Epidermal melanocyte (primary cell): ENCODE results near the gene SLIT1.

Experiments
- DNase-seq: peaks from one replicate; pipeline ENCODE4 v3.0.0; 2011; ENCODE audit warnings: low spot score; ENCODE audit not compliant: insufficient read length

Gene SLIT1

GRCh38 chr10:97140049-97140846, 45.5 kb downstream of the SLIT1 start:
- no peak for DNase-seq

GRCh38 chr10:97139651-97140048, 46.1 kb downstream of the SLIT1 start:
- no peak for DNase-seq

DNA sequence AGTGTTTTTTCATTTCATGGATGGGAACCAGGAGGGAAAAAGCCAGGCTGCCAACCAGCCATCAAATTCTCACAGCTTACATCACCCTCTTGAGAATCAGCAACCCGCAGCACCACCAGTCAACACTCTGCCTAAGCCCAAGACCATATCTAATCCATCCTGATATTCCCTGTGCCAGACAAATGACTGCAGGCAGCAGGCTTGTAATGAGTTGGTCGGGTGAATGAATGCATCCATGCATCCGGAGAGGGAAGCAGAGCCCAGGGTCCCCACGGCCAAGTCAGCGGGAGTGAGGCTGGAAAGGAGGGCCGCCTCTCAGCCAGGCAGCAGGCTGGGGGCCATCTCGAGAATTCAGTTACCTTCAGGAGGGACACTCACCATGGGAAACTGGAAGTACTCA, 46.9 kb downstream of the SLIT1 start:
- no peak for DNase-seq

DNA sequence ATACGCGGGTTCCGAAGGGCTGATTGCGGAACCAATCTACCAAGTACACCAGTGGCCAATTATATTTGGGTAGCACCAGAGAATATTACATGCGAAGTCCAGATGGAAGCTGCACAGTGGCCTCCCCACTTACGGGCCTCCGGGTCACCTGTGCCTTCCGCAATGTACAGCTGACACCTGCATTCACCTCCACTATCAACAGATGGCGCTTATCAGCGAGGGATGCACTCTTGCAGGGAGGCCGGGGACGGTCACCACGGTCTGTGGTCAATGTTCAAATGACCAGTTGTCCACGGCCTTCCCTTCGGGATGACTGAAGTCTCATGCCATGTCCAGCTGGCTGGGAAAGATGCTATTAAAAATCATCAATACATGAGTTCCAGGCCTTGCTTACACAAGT, 47.6 kb downstream of the SLIT1 start:
- DNase-seq: no peak

DNA sequence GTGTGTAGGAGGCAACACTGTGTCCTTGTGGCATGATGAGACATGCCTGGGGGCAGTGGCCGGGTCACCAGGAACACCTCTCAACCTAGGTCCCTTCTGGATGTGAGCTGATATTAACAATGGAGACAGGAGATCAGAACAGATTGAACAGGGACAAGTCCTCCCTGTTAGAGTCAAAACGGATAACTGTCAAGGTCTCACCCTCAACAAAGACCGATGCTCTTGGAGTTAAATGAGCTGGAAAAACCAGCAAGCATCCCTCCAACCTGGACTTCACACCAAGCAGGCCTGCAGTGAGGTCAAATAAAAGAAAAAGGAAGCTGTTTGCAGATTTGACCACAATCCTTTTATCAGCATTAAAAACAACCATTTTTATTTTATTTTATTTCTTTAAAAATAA, 49.0 kb downstream of the SLIT1 start:
- no peak for DNase-seq

DNA sequence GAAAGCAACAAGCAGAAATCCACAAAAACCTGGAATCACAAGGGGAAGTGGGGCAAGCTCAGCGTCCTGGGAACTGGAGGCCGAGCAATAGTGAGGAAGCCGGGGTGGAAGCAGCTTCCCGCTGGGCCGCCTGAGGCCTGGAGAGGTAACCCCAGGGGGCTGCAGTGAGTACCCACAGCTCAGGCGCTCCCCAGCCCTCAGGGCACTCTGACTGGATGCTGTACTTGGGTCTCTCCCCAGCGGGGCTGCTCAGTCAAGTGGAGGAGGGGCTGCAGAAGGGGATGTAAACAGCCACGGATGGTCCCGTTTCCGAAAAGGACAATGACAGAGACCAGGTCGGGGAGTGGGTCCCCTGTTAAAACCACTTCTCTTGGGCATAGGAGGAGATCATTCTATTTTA, 50.3 kb downstream of the SLIT1 start:
- no peak for DNase-seq

DNA sequence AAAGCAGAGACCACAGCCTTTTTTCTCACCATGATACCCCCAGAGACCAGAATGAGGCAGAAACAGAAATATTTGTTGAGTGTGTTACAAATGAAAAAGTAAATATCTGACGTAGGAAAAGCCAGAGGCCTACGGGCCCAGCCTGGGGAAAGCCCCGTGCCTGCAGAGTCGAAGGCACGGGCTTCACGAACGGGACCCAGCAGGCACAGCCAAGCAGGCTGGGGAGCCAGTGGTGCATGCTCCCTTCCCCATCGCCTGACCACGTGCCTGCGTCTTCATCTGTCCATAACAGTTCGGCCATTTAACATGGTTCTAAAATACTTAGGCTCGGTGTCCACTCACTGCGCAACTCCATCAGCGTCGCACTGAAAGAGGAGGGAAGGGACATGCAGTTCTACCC, 50.8 kb downstream of the SLIT1 start:
- DNase-seq: no peak

DNA sequence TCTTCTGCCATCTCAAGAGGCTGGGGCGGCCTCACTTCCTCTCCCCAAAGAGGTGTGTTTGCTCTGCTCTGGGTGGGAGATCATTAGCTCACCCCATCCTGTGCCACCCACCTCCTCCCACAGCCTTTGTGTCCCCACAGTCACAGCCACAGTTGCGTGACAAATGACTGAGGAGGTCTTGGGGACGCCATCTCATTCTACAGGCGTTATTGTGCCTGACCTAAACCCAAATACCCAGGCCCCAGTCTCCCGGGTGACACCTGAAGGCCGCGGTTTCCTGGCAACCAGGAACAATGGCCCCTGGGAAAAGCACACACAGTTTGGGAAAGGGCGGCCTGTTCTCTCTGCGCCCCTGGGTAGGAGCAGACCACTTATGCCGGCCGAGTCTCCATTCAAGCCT, 51.6 kb downstream of the SLIT1 start:
- no peak for DNase-seq

DNA sequence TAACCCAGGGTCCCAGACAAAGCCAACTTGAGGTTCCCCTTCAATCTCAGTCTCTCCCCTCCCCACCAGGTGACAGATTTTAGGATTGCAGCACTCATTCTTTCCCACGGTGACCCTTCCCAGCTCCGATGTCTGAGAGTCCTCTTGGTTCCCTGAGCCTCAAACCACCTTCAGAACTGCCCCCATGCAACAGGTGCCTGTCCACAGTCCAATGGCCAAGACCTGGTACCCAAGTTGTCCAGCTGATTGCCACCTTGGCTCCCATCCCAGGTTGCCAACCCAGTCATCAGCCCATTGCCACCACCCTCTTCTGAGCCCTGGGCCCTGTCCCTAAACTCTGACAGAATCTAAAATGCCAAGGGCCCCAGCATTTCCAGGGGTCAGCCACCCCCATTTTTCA, 53.5 kb downstream of the SLIT1 start:
- DNase-seq: no peak

GRCh38 chr10:97131666-97132065, 54.1 kb downstream of the SLIT1 start:
- DNase-seq: no peak

DNA sequence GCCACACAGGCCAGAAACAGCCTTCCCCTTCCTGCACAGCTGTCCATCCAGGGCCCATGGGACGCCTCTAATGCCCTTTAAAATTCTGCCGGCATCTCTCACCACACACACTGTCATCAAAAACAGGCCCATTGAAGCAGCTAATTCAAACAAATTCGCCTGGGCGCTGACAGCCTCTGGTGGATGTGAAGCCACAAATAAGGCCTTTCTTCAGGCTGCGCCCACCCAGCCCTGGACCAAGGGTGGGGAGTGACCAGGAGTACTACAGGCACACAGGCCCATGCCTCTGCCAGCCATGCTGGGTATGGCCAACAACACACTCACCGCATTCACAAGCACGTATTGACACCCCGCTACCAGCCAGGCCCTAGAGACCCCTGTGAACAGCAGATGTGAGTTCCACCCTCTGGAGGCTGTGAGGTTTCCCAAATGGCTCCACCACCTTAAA, 54.6 kb downstream of the SLIT1 start:
- DNase-seq: no peak

- no peak for DNase-seq
Observed at GRCh38 chr10:97129666-97130065, 56.1 kb downstream of the SLIT1 start.

- DNase-seq: peak; percentile 34
Observed at GRCh38 chr10:97128516-97129154, 57.1 kb downstream of the SLIT1 start.

- no peak for DNase-seq
Observed at GRCh38 chr10:97128039-97128492, 57.7 kb downstream of the SLIT1 start.

DNA sequence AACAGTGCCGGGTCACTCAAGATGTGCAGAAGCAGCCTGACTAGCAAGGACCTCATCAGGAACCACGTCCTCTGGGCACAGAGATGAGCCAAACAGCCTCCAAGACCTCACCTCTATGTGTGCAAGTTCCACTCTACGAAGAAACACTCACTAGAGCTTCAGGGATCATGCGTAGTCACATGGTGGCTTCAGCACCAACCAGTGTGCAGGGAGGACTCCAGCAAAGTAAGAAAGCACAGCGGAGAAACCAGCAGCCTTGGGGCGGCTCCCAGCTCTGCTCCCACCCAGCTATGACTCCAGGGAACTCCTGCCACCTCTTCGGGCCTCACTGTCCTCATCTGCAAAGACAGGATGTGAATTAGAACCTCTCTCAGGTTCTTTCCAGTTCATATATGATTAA, 58.2 kb downstream of the SLIT1 start:
- DNase-seq: no peak

GRCh38 chr10:97124211-97124610, 61.5 kb downstream of the SLIT1 start:
- DNase-seq: no peak

DNA sequence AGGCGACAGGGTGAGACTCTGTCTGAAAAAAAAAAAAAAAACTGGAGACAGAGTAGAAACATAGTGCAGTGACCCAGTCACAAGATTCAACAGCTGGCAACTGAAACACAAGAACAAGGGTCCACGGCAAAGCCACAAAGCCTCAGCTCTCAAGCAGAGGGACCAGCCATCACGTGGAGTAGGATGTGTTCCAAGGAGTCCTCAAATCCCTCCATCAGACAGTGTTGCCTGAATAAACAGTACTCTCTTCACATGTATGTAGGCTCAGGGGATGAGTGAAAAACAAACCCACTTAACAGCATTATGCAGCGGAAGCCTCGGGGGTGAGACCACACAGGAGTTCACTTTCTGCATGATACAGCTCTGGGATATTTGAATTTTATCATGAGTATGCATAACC, 62.0 kb downstream of the SLIT1 start:
- DNase-seq: no peak

- DNase-seq: no peak
Observed at GRCh38 chr10:97121041-97121440, 64.7 kb downstream of the SLIT1 start.

DNA sequence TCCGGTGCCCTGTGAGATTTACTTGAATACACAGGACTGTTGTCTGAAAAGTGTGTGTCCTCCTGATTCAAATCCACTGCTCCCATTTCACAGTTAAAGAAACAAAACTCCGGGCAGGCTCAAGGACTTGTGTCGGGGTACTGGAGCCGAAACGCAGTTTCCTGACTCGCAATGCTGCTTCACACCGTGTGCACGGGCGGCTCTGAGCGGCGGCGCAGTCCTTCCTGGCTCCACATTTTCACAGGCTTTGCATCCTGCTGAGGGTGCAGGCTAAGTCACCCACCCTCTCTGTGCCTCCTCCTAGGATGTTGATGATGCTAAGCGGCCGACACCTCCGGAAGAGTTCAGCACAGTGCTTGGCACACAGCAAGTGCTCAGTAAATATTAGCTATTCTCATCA, 65.4 kb downstream of the SLIT1 start:
- no peak for DNase-seq

DNA sequence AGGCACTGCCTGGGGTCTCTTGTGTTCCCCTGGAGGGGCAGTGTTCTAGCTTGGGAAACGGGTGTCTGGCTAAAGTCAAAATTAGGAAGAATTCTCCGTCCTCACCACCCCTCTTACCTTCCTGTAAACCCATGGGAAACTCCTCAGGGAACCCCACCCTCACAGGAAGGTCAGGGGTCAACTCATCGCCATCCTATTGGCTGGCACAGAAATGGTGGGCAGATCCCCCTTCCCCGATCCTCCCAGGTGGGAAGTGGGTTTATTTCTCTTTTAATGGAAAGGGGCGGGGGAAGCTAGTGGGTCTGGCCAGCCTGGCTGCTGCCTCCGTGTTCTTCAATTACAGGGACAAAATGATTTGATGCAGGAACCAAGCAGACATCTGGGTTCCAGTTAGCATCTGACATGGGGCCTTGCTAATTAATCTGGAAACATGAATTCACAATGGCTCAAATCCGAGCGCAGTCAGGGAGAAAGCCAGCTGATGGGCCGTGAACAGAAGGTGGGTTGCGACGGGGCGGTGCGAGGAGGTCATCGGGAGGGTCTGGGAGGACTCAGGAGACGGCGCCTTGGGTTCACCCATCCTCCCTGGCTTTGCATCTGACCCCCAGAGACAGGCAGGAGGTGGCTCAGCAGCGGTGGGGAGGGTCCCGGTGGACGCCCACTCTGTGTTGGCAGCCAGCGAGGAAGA, 66.6 kb downstream of the SLIT1 start:
- no peak for DNase-seq

GRCh38 chr10:97117372-97117771, 68.4 kb downstream of the SLIT1 start:
- DNase-seq: no peak

GRCh38 chr10:97116462-97117162, 69.1 kb downstream of the SLIT1 start:
- no peak for DNase-seq
